Central memory CD8-positive, alpha-beta T cell (primary cell): ENCODE data around the gene DLX4.

Experiments used
- ATAC-seq: fragments of 150-1000 bp; cut with Tn5 transposase; replicated peaks from 2 replicates; pipeline ENCODE4 v1.10.0; 2022; ENCODE audit warnings: mild to moderate bottlenecking, moderate FRiP score, moderate number of reproducible peaks; ENCODE audit not compliant: poor library complexity, severe bottlenecking; ENCODE audit errors: extremely low read depth
- DNase-seq, 2 donors: peaks; one replicate each; pipeline ENCODE4 v3.0.0; 2021; ENCODE audit warnings: low spot score in 2 of 2
- H3K27ac Mint-ChIP-seq: one replicate; pipeline ENCODE4 v1.8.0; 2022; ENCODE audit warnings: low read depth, mild to moderate bottlenecking, moderate library complexity, mixed read lengths
- H3K27me3 Mint-ChIP-seq: one replicate; pipeline ENCODE4 v1.8.0; 2022; ENCODE audit warnings: mixed read lengths
- H3K36me3 Mint-ChIP-seq: one replicate; pipeline ENCODE4 v1.8.0; 2022; ENCODE audit warnings: mild to moderate bottlenecking, moderate library complexity, mixed read lengths; ENCODE audit not compliant: insufficient read depth
- H3K4me1 Mint-ChIP-seq: one replicate; pipeline ENCODE4 v1.8.0; 2022; ENCODE audit warnings: mixed read lengths
- H3K4me3 Mint-ChIP-seq: one replicate; pipeline ENCODE4 v1.8.0; 2022; ENCODE audit warnings: mild to moderate bottlenecking, moderate library complexity, mixed read lengths
- H3K9me3 Mint-ChIP-seq: one replicate; pipeline ENCODE4 v1.8.0; 2022; ENCODE audit warnings: mixed read lengths

Gene DLX4

GRCh38 chr17:49976163-49976827 lies 7.3 kb downstream of the DLX4 start:
- Mint-ChIP-seq H3K9me3 (no peaks in the 10 kb centered on the region), H3K4me3 (no peak overlapping the region), H3K36me3 (no peaks in the 10 kb centered on the region), H3K27ac (no peak overlapping the region), H3K27me3 (peaks cover 100% of the 10 kb centered on the region), H3K4me1 (peaks cover 5% of the 10 kb centered on the region)
- DNase-seq (no peak), ATAC-seq (no peak)

DNA sequence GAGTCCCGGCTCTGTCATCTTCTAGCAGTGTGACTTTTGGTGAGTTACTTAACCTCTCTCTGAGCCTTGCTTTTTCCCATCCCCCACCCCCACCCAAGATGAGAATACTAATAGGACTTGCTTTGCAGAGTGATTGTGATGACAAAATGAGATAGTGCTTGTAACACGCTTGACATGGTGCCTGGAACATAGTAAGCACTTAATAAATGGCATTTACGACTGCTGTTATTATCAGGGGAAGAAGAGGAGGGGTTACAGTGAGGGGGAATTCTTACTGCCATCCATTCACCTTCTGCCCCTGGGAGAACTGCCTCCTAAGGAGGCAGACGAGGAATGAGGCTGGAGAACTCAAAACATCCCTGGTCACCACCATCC lies 7.8 kb downstream of the DLX4 start:
- Mint-ChIP-seq H3K36me3 (no peaks in the 10 kb centered on the region), H3K9me3 (no peaks in the 10 kb centered on the region), H3K4me3 (no peak overlapping the region), H3K27ac (no peak overlapping the region), H3K27me3 (peaks cover 100% of the 10 kb centered on the region), H3K4me1 (no peaks in the 10 kb centered on the region)
- no peak for ATAC-seq
- DNase-seq = no peak

DNA sequence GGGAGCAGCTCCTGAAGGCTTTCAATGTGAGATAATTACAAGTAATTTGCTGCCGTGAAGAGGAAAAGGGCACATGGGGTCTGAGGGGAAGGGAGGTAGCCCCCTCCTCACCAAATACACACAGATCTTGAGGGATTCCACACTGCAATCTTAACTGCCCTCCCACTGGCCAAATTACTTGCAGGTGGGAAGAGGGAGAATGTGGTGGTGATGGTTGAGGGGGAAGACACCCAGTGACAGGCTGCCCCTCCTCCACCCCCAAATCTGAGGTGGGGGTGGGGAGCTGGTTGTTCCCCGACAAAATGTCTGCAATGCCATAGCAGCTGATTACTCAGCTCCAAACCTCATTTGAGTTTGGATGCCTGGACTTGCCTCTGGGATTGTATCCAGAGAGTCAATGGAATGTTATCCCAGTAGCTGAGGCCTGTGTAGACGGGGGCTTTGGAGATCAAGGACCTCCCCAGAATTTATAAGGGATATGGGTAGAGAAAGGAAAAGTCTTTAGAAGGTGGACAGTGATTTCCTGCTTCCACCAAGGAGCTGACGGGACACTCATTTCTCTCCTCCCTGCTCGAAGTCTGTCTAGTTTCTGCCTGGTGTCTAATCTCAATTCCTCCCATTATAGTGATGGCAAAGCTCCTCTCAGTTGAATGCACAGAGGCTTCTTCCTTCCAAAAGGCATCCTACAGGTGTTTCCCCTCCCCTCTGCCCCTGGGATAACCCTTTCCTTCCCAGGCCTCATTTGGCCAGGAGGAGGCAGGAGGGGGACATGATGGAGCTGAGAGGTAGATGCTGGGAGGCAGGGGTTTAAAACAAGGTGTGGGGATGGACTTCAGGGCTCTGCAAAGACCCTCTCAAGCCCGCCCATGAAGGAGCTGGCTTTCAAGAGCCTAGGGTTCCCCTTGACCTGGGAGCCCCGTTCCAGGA lies 8.7 kb downstream of the DLX4 start:
- Mint-ChIP-seq H3K27me3 (peaks cover 100% of the 10 kb centered on the region), H3K9me3 (no peaks in the 10 kb centered on the region), H3K36me3 (no peaks in the 10 kb centered on the region)

GRCh38 chr17:49978501-49978900 lies 9.5 kb downstream of the DLX4 start:
- ATAC-seq = no peak

More for the DNA sequence above, 8.7 kb downstream of the DLX4 start:
- no peak overlapping the region for H3K27ac Mint-ChIP-seq
- no peak overlapping the region for H3K4me3 Mint-ChIP-seq
- ATAC-seq = no peak
- H3K4me1 Mint-ChIP-seq = no peaks in the 10 kb centered on the region
- no peak for DNase-seq

DNA sequence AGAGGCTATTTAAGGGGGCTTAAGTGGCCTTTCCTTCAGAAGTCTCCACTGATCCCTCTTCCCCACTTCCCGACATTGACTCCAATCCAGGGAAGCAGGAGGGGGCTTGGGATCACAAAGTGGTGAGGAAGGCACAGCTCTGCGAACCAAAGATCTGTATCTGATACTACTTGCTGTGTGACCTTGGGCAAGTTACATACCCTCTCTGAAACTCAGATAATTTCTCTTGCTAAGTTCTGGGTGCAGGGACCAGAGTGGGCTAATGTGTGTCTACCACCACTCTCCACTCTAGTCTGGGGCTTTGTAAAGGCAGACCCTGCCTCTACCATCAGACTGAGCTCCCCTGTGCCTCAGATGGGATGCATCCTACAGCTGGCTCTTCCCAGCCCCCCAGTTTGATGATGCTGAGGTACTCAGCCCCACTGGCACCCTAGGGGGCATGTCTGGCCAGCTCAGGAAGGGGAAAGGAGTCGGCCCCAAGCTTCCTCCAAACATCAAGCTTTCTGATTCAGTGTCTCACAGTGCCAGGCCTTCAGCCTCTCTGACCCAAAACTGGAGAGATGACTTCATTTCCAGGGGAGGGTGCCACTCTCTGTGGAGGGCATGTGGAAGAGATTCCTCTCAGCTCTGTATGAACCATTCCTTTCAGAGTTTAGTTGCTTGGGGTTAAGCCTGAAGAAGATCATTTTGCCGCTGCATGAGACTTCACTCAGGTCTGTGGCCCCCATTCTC lies 10.9 kb downstream of the DLX4 start:
- ATAC-seq = no peak
- H3K9me3 Mint-ChIP-seq = no peaks in the 10 kb centered on the region
- H3K27ac Mint-ChIP-seq = no peak overlapping the region

More at GRCh38 chr17:49978501-49978900, 9.5 kb downstream of the DLX4 start:
- DNase-seq = no peak
- H3K36me3 Mint-ChIP-seq = no peaks in the 10 kb centered on the region
- H3K4me3 Mint-ChIP-seq = no peak overlapping the region
- H3K4me1 Mint-ChIP-seq = no peaks in the 10 kb centered on the region
- H3K9me3 Mint-ChIP-seq = no peaks in the 10 kb centered on the region
- H3K27me3 Mint-ChIP-seq = peaks cover 92% of the 10 kb centered on the region
- no peak overlapping the region for H3K27ac Mint-ChIP-seq

DNA sequence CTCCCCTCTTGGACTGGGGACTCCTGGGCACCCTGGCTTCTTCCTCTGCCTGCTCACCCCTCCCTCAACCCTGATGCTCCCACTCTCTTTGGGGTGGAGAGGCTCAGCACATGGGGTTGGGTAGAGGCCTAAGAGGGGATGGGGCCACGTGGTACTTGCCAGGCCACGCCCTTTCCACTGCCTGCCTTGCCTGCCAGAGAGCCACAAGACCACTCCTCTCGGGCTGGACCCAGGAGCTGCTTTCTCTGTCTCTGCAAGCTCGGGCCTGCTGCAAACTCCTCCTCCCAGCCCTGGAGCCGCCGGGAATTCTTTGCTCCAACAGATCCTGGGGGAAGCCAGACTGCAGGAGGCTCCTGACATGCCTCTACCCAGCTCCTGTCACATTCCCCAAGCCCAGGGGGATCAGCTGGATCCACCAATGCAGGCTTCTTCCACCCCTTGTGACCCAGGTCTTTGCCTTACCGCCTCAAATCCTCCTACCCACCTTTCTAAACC lies 11.8 kb downstream of the DLX4 start:
- Mint-ChIP-seq H3K27ac (no peak overlapping the region), H3K9me3 (no peaks in the 10 kb centered on the region), H3K27me3 (peaks cover 88% of the 10 kb centered on the region)

More for the DNA sequence above, 10.9 kb downstream of the DLX4 start:
- Mint-ChIP-seq H3K4me1 (no peaks in the 10 kb centered on the region), H3K27me3 (peaks cover 88% of the 10 kb centered on the region), H3K4me3 (no peak overlapping the region), H3K36me3 (no peaks in the 10 kb centered on the region)
- no peak for DNase-seq

DNA sequence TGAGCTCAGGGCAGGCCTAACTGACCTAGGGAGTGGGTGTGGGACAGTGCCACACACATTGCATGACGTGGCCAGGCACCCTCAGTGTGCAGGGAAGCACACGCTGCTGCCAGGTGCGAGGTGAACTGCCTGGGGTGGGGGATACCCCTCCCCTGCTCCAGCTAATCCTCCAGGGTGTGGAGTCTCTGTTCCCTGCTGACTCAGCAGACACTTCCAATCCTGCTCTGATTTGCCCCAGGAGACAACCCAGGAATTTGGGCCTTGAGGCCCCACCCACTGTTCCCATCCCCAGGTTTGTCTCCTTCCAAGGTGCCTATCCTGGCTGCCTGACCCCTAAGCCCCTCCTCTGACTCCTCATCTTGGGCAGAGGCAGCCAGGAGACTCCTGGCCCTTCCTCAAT lies 15.3 kb downstream of the DLX4 start:
- no peaks in the 10 kb centered on the region for H3K9me3 Mint-ChIP-seq
- H3K27me3 Mint-ChIP-seq = peaks cover 88% of the 10 kb centered on the region
- no peaks in the 10 kb centered on the region for H3K36me3 Mint-ChIP-seq
- H3K27ac Mint-ChIP-seq = no peak overlapping the region
- no peaks in the 10 kb centered on the region for H3K4me1 Mint-ChIP-seq
- ATAC-seq (no peak), DNase-seq (no peak)
- no peak overlapping the region for H3K4me3 Mint-ChIP-seq

More for the DNA sequence above, 11.8 kb downstream of the DLX4 start:
- ATAC-seq = no peak
- no peaks in the 10 kb centered on the region for H3K36me3 Mint-ChIP-seq
- no peak overlapping the region for H3K4me3 Mint-ChIP-seq
- no peak for DNase-seq
- H3K4me1 Mint-ChIP-seq = no peaks in the 10 kb centered on the region

GRCh38 chr17:49984776-49985175 lies 15.8 kb downstream of the DLX4 start:
- Mint-ChIP-seq H3K27me3 (peaks cover 88% of the 10 kb centered on the region), H3K9me3 (no peaks in the 10 kb centered on the region), H3K4me1 (no peaks in the 10 kb centered on the region), H3K4me3 (no peak overlapping the region), H3K36me3 (no peaks in the 10 kb centered on the region), H3K27ac (no peak overlapping the region)
- ATAC-seq (no peak), DNase-seq (no peak)

DNA sequence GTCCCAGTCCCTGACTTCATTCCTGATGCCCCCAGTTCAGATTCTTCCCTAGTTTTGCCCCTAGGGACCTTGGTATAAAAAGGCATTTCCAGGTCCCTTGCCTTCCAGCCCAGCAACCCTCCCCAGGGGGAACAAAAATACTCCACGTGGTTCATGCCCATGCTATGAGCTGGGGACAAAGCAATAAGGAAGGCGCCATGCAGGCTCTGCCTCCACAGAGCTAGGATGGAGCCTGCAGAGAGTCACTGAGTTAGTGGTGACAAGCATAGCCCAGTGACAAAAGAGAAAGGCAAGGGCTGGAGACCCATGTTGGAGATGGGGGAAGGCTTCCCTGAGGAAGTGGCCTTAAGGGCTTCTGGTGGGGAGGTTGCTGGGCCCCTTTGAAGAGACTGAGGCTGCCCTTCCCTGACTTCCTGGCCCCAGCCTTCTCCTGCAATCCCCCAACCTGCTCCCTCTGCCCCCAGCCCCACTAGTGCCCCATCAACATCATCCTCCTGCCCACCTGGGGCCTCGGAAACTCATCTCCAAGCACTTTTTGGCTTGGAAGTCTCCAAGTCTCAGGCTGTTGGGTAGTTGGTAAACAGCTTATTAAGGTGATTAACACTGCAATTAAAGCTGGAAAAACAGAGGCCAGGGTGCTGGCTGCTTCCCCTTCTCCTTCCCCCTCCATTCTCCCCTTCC lies 16.5 kb downstream of the DLX4 start:
- Mint-ChIP-seq H3K4me1 (no peaks in the 10 kb centered on the region), H3K27ac (no peak overlapping the region), H3K9me3 (no peaks in the 10 kb centered on the region), H3K4me3 (no peak overlapping the region), H3K36me3 (no peaks in the 10 kb centered on the region), H3K27me3 (peaks cover 88% of the 10 kb centered on the region)
- DNase-seq (no peak), ATAC-seq (no peak)

GRCh38 chr17:49986396-49987289 lies 17.7 kb downstream of the DLX4 start:
- no peak for DNase-seq
- H3K9me3 Mint-ChIP-seq = no peaks in the 10 kb centered on the region
- no peak overlapping the region for H3K27ac Mint-ChIP-seq
- no peak for ATAC-seq
- H3K4me1 Mint-ChIP-seq = no peaks in the 10 kb centered on the region
- peaks cover 88% of the 10 kb centered on the region for H3K27me3 Mint-ChIP-seq
- no peak overlapping the region for H3K4me3 Mint-ChIP-seq
- no peaks in the 10 kb centered on the region for H3K36me3 Mint-ChIP-seq

DNA sequence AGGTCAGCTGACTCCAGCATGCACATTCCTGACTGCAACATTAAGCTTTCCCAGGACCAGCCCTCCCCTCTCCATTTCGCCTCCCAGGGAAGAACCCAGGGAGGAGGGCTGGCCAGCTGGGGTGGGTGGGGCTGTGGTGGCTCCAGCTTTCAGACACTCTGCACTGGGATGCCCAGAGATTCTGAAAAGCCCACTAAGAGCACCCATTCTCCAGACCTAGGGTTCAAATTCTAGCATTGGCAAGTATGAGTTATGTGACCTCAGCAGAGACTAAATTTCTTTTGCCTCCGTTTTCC lies 18.2 kb downstream of the DLX4 start:
- ATAC-seq (no peak), DNase-seq (no peak)
- H3K9me3 Mint-ChIP-seq = no peaks in the 10 kb centered on the region
- H3K27me3 Mint-ChIP-seq = peaks cover 88% of the 10 kb centered on the region
- no peaks in the 10 kb centered on the region for H3K36me3 Mint-ChIP-seq
- no peaks in the 10 kb centered on the region for H3K4me1 Mint-ChIP-seq
- no peak overlapping the region for H3K27ac Mint-ChIP-seq
- no peak overlapping the region for H3K4me3 Mint-ChIP-seq
